IMR-90 (cell line): ENCODE results near the gene HAUS7. TPM values are rescaled to one million over a fixed set of nuclear protein-coding genes. Genes with fewer than 3 reads are reported as not detected.

Experiments
- ATAC-seq: fragments of 200-7000 bp; cut with Tn5 transposase; 2 replicates; pipeline ENCODE4 v1.9.1; 2020; ENCODE audit warnings: low read depth, mild to moderate bottlenecking, moderate library complexity
- BruUV-seq: library from RNA; stranded (reverse); fragments of 400-500 nt; replicated peaks from 2 replicates; lab custom pipeline; 2021; lab: Mats Ljungman, UMichigan
- CTCF ChIA-PET: fragments of 300-600 bp; formaldehyde crosslinking; extraction: SDS; loops from one replicate; lab custom pipeline; 2021; ENCODE audit warnings: antibody characterized with exemption; lab: Yijun Ruan, JAX
- POLR2A ChIA-PET: fragments of 300-600 bp; sonication (Branson Sonifier 250); formaldehyde crosslinking; loops from one replicate; lab custom pipeline; 2022; ENCODE audit warnings: antibody characterized with exemption; ENCODE audit not compliant: unreplicated experiment; lab: Charles Lee
- DNase-seq: peaks from one replicate; pipeline ENCODE4 v3.0.0; 2013
- H2AFZ ChIP-seq: replicated peaks from 2 replicates; pipeline ENCODE3; 2013; ENCODE audit warnings: low read length, mild to moderate bottlenecking; ENCODE audit not compliant: poor library complexity
- H2AK5ac ChIP-seq: 2 replicates; pipeline ENCODE4 v1.6.1; 2013; ENCODE audit warnings: low read depth, low read length, inconsistent platforms
- H2AK9ac ChIP-seq: replicated peaks from 2 replicates; pipeline ENCODE3; 2013; ENCODE audit warnings: mild to moderate bottlenecking, low read depth, low read length, moderate library complexity; ENCODE audit not compliant: poor library complexity
- H2BK120ac ChIP-seq: 2 replicates; pipeline ENCODE4 v1.6.1; 2013; ENCODE audit warnings: low read depth, low read length, inconsistent platforms
- H2BK15ac ChIP-seq: 3 replicates; pipeline ENCODE4 v1.6.1; 2013; ENCODE audit warnings: low read depth, low read length, inconsistent platforms
- H2BK20ac ChIP-seq: 2 replicates; pipeline ENCODE4 v1.6.1; 2013; ENCODE audit warnings: low read depth, mild to moderate bottlenecking, inconsistent platforms, low read length, moderate library complexity
- H2BK5ac ChIP-seq: 2 replicates; pipeline ENCODE4 v1.6.1; 2013; ENCODE audit warnings: mild to moderate bottlenecking, low read depth, low read length, inconsistent platforms; ENCODE audit not compliant: poor library complexity, severe bottlenecking
- H3K14ac ChIP-seq: replicated peaks from 2 replicates; pipeline ENCODE4 v1.6.1; 2013; ENCODE audit warnings: low read depth, low read length, inconsistent platforms
- H3K18ac ChIP-seq: 2 replicates; pipeline ENCODE4 v1.6.1; 2013; ENCODE audit warnings: low read depth, low read length, control low read depth
- H3K23ac ChIP-seq: 2 replicates; pipeline ENCODE4 v1.6.1; 2013; ENCODE audit warnings: low read depth, low read length, inconsistent platforms
- H3K27ac ChIP-seq: 2 replicates; pipeline ENCODE4 v1.5.1; 2013; ENCODE audit warnings: mild to moderate bottlenecking, control low read depth, low read length; ENCODE audit not compliant: insufficient read depth
- H3K27me3 ChIP-seq: 2 replicates; pipeline ENCODE4 v1.6.1; 2013; ENCODE audit warnings: low read length; ENCODE audit not compliant: control insufficient read depth, insufficient read depth
- H3K36me3 ChIP-seq: 2 replicates; pipeline ENCODE4 v1.6.1; 2013; ENCODE audit warnings: low read length, mixed read lengths; ENCODE audit not compliant: control insufficient read depth, insufficient read depth
- H3K4ac ChIP-seq: 2 replicates; pipeline ENCODE4 v1.6.1; 2013; ENCODE audit warnings: low read depth, low read length, inconsistent platforms
- H3K4me1 ChIP-seq: 2 replicates; pipeline ENCODE4 v1.6.1; 2013; ENCODE audit warnings: low read length, mixed read lengths; ENCODE audit not compliant: control insufficient read depth, insufficient read depth
- H3K4me2 ChIP-seq: 2 replicates; pipeline ENCODE4 v1.6.1; 2013; ENCODE audit warnings: low read depth, mild to moderate bottlenecking, control low read depth, low read length, moderate library complexity
- H3K4me3 ChIP-seq: 2 replicates; pipeline ENCODE4 v1.5.1; 2013; ENCODE audit warnings: low read depth, mild to moderate bottlenecking, control low read depth, low read length, moderate library complexity; ENCODE audit not compliant: insufficient read depth
- H3K56ac ChIP-seq: 2 replicates; pipeline ENCODE4 v1.6.1; 2013; ENCODE audit warnings: low read length, inconsistent platforms; ENCODE audit not compliant: insufficient read depth; ENCODE audit errors: extremely low read depth
- H3K79me1 ChIP-seq, 2 experiments: 2 replicates each; pipeline ENCODE4 v1.6.1; 2013; ENCODE audit warnings: low read length in 2 of 2, inconsistent platforms in 1 of 2, low read depth in 1 of 2
- H3K9ac ChIP-seq: 2 replicates; pipeline ENCODE4 v1.6.1; 2013; ENCODE audit warnings: low read depth, low read length, control low read depth
- H3K9me1 ChIP-seq: 2 replicates; pipeline ENCODE4 v1.6.1; 2013; ENCODE audit warnings: low read length, inconsistent platforms; ENCODE audit not compliant: insufficient read depth
- H3K9me3 ChIP-seq: 2 replicates; pipeline ENCODE4 v1.6.1; 2013; ENCODE audit warnings: low read length; ENCODE audit not compliant: control insufficient read depth, insufficient read depth
- H4K20me1 ChIP-seq: 2 replicates; pipeline ENCODE4 v1.6.1; 2013; ENCODE audit warnings: low read length, inconsistent platforms; ENCODE audit not compliant: insufficient read depth
- H4K5ac ChIP-seq: 2 replicates; pipeline ENCODE4 v1.6.1; 2013; ENCODE audit warnings: mild to moderate bottlenecking, low read depth, low read length, control low read depth
- H4K8ac ChIP-seq, 2 experiments: 2 replicates each; pipeline ENCODE4 v1.6.1; 2013; ENCODE audit warnings: low read depth in 2 of 2, low read length in 2 of 2, control low read depth in 1 of 2, inconsistent platforms in 1 of 2
- H4K91ac ChIP-seq: 2 replicates; pipeline ENCODE4 v1.6.1; 2013; ENCODE audit warnings: low read depth, low read length, inconsistent platforms; ENCODE audit not compliant: insufficient read depth
- BHLHE40 ChIP-seq: fragments of 150-350 bp; IDR thresholded peaks from 2 replicates; pipeline ENCODE4 v1.6.1; 2016; ENCODE audit warnings: mild to moderate bottlenecking, low read depth, low read length
- CEBPB ChIP-seq: IDR thresholded peaks from 2 replicates; pipeline ENCODE4 v1.6.1; 2012; ENCODE audit warnings: low read depth, low read length, improper control_type of control experiment
- CHD1 ChIP-seq: IDR thresholded peaks from 2 replicates; pipeline ENCODE4 v1.6.1; 2012; ENCODE audit warnings: low read depth, low read length, improper control_type of control experiment
- FOS ChIP-seq: fragments of 150-350 bp; IDR thresholded peaks from 2 replicates; pipeline ENCODE4 v1.6.1; 2016; ENCODE audit warnings: low read depth, low read length
- MAFK ChIP-seq: IDR thresholded peaks from 2 replicates; pipeline ENCODE4 v1.6.1; 2012; ENCODE audit warnings: low read depth, low read length, improper control_type of control experiment
- MAZ ChIP-seq: IDR thresholded peaks from 2 replicates; pipeline ENCODE4 v1.6.1; 2012; ENCODE audit warnings: low read depth, mild to moderate bottlenecking, low read length, improper control_type of control experiment, moderate library complexity, borderline replicate concordance
- MXI1 ChIP-seq: IDR thresholded peaks from 2 replicates; pipeline ENCODE4 v1.6.1; 2012; ENCODE audit warnings: low read depth, mild to moderate bottlenecking, low read length, moderate library complexity, borderline replicate concordance
- POLR2A ChIP-seq: IDR thresholded peaks from 2 replicates; pipeline ENCODE4 v1.6.1; 2012; ENCODE audit warnings: mild to moderate bottlenecking, low read depth, low read length
- RAD21 ChIP-seq: IDR thresholded peaks from 2 replicates; pipeline ENCODE4 v1.6.1; 2012; ENCODE audit warnings: low read length, improper control_type of control experiment
- RCOR1 ChIP-seq: IDR thresholded peaks from 2 replicates; pipeline ENCODE4 v1.6.1; 2012; ENCODE audit warnings: mild to moderate bottlenecking, low read length, improper control_type of control experiment; ENCODE audit not compliant: insufficient replicate concordance
- RFX5 ChIP-seq: IDR thresholded peaks from 2 replicates; pipeline ENCODE4 v1.8.0; 2012; ENCODE audit warnings: low read depth, mild to moderate bottlenecking, low read length, moderate library complexity
- SMC3 ChIP-seq: fragments of 150-350 bp; IDR thresholded peaks from 2 replicates; pipeline ENCODE4 v1.6.1; 2016; ENCODE audit warnings: low read depth, mild to moderate bottlenecking, antibody characterized with exemption, low read length, moderate library complexity
- WGBS, 2 experiments: methylation state at CpG; one replicate each; pipeline versions ENCODE4 v1.1.5 to v1.1.7; 2013; ENCODE audit warnings: missing lambda C conversion rate in 2 of 2; ENCODE audit not compliant: insufficient read length in 1 of 2; ENCODE audit errors: extremely low coverage in 2 of 2; 5-methylcytosine and 5-hydroxymethylcytosine counted together
- dilution Hi-C: fragments of 300-500 bp; cut with HindIII; formaldehyde crosslinking; loops from one replicate; pipeline ENCODE4 v1.14.3; 2018; ENCODE audit warnings: low sequenced_read_pairs; ENCODE audit not compliant: unreplicated experiment
- in situ Hi-C: fragments of 300-500 bp; cut with MboI; formaldehyde crosslinking; loops from 3 replicates; pipeline ENCODE4 v1.14.3; 2019; ENCODE audit warnings: low sequenced_read_pairs, inconsistent platforms, mixed read lengths
- intact Hi-C: fragments of 100-400 bp; cut with micrococcal nuclease; formaldehyde crosslinking; loops from 2 replicates; pipeline ENCODE4 v1.10.0; 2022
- polyA plus RNA-seq, 3 experiments: library from polyadenylated mRNA; depleted of rRNA; stranded (reverse); fragments of >200 nt; gene quantifications; 2 replicates each; pipeline ENCODE4 v1.2.3, GENCODE V29; 2012; ENCODE audit warnings: low replicate concordance in 1 of 3
- total RNA-seq: library from RNA; depleted of rRNA; stranded (reverse); fragments of >200 nt; gene quantifications from 2 replicates; pipeline ENCODE4 v1.2.3, GENCODE V29; 2012
- TF ChIP-seq, protein P1 (sequence below): conservative IDR thresholded peaks from 2 replicates; pipeline ENCODE4 v1.5.1; 2012; ENCODE audit warnings: mild to moderate bottlenecking, low read depth, low read length, improper control_type of control experiment
- TF ChIP-seq, protein P2 (sequence below): fragments of 150-350 bp; IDR thresholded peaks from 2 replicates; pipeline ENCODE4 v1.6.1; 2016; ENCODE audit warnings: low read depth, mild to moderate bottlenecking, low read length, moderate library complexity, borderline replicate concordance
- TF ChIP-seq, protein P3 (sequence below): fragments of 150-350 bp; IDR thresholded peaks from 2 replicates; pipeline ENCODE4 v1.6.1; 2017; ENCODE audit warnings: mild to moderate bottlenecking, antibody characterized with exemption, low read length, low read depth

HAUS7 gene
- total and polyA plus RNA-seq, 2 of the 4 experiments (the other 2 are of a cell fraction), result 10.8 to 25.9 TPM

DNA sequence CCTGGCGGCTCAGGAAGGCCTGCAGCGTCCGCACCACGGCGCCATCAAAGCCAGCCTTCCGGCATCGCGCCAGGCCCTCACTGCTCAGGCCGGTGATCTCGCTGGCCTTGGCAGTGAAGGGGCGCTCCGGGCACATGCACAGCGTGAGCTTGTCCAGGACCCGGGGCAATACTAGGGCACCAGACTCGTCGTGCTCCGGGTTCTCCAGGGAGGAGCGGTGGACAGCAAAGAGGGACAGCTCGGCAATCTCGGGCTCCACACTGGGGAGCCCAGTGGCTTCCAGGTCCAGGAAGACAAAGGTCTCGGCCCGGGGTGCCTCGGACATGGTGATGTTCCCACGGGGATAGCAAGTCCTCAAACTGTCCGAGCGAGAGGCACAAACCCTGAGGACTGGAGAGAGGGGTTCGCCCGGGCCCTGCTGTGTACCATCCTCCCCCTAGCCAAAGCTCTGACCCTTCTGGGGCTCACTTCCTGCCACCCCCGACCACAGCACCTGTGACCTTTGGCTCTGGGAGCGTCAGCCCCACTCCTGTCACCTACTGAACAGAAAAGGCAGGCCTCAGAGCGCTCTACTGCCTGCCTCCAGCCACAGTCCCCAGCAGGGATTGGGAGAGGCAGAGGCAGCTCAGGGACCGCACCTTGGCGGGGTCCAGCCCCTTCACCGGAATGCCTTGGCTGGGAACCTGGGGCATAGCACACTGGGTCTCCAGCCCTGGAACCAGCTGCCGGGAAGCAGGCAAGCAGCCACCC lies 25.1 kb downstream of the HAUS7 start:
- no peak overlapping the region for H2AK5ac ChIP-seq
- CTCF ChIA-PET, result no interaction called here
- no peak overlapping the region for H3K27ac ChIP-seq
- DNase-seq, result no peak
- no peak overlapping the region for H2BK15ac ChIP-seq
- H3K9me1 ChIP-seq, result no peaks in the 10 kb centered on the region
- peaks cover 3% of the 10 kb centered on the region; the same call in 1 of the 2 replicates for H3K9me3 ChIP-seq
- H3K14ac ChIP-seq, result no peak overlapping the region
- peaks cover 3% of the 10 kb centered on the region for H3K27me3 ChIP-seq
- no TSS peak for BruUV-seq
- H4K8ac ChIP-seq, result no peak overlapping the region
- POLR2A ChIA-PET, result interaction anchor here (0.7 kb wide), 1 partner anchor 924 kb away, joined by 3 read pairs; no protein-coding TSS in a partner anchor
- no peaks in the 10 kb centered on the region for H3K36me3 ChIP-seq
- no peak overlapping the region for H2BK5ac ChIP-seq
- no peak overlapping the region for H3K4me3 ChIP-seq
- no peak overlapping the region for H2BK120ac ChIP-seq
- H3K4me2 ChIP-seq, result no peak overlapping the region
- H2AK9ac ChIP-seq, result no peak overlapping the region
- no peak overlapping the region for H3K4ac ChIP-seq
- H2AFZ ChIP-seq, result no peak overlapping the region
- dilution Hi-C loops (no loop called here), intact Hi-C loops (no loop called here), in situ Hi-C loops (no loop called here)
- H3K79me1 ChIP-seq, result no peaks in the 10 kb centered on the region
- H3K56ac ChIP-seq, result no peak overlapping the region
- H3K18ac ChIP-seq, result no peak overlapping the region
- no peak overlapping the region for H4K91ac ChIP-seq
- no peak overlapping the region for H3K23ac ChIP-seq
- no peak for ATAC-seq
- no peaks in the 10 kb centered on the region for H3K4me1 ChIP-seq
- H2BK20ac ChIP-seq, result no peak overlapping the region
- WGBS, 2 experiments, result 86% methylated on average over 21 of the region's 35 CpGs; no CpG with 5 or more reads in 1 of the 2 experiments
- H4K20me1 ChIP-seq, result no peaks in the 10 kb centered on the region; the same call in 1 of the 2 replicates
- no peak overlapping the region for H3K9ac ChIP-seq
- no peak overlapping the region for H4K5ac ChIP-seq
- no peak for TF ChIP-seq CHD1
- TF ChIP-seq FOS, result no peak
- TF ChIP-seq BHLHE40, result no peak
- no peak for TF ChIP-seq MXI1
- TF ChIP-seq CEBPB, result no peak
- TF ChIP-seq, protein P1, sequence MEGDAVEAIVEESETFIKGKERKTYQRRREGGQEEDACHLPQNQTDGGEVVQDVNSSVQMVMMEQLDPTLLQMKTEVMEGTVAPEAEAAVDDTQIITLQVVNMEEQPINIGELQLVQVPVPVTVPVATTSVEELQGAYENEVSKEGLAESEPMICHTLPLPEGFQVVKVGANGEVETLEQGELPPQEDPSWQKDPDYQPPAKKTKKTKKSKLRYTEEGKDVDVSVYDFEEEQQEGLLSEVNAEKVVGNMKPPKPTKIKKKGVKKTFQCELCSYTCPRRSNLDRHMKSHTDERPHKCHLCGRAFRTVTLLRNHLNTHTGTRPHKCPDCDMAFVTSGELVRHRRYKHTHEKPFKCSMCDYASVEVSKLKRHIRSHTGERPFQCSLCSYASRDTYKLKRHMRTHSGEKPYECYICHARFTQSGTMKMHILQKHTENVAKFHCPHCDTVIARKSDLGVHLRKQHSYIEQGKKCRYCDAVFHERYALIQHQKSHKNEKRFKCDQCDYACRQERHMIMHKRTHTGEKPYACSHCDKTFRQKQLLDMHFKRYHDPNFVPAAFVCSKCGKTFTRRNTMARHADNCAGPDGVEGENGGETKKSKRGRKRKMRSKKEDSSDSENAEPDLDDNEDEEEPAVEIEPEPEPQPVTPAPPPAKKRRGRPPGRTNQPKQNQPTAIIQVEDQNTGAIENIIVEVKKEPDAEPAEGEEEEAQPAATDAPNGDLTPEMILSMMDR, result no peak
- TF ChIP-seq RFX5, result no peak
- no peak for TF ChIP-seq RAD21
- no peak for TF ChIP-seq SMC3
- TF ChIP-seq RCOR1, result no peak
- no peak for TF ChIP-seq MAFK
- no peak for TF ChIP-seq MAZ
- TF ChIP-seq, protein P2, sequence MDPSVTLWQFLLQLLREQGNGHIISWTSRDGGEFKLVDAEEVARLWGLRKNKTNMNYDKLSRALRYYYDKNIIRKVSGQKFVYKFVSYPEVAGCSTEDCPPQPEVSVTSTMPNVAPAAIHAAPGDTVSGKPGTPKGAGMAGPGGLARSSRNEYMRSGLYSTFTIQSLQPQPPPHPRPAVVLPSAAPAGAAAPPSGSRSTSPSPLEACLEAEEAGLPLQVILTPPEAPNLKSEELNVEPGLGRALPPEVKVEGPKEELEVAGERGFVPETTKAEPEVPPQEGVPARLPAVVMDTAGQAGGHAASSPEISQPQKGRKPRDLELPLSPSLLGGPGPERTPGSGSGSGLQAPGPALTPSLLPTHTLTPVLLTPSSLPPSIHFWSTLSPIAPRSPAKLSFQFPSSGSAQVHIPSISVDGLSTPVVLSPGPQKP, result no peak
- TF ChIP-seq, protein P3, sequence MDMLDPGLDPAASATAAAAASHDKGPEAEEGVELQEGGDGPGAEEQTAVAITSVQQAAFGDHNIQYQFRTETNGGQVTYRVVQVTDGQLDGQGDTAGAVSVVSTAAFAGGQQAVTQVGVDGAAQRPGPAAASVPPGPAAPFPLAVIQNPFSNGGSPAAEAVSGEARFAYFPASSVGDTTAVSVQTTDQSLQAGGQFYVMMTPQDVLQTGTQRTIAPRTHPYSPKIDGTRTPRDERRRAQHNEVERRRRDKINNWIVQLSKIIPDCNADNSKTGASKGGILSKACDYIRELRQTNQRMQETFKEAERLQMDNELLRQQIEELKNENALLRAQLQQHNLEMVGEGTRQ, result no peak
- TF ChIP-seq POLR2A, result no peak
